A549 (cell line): ENCODE measurements around the gene SERPINE2.

ENCODE experiments used
- ESRRA ChIP-seq: fragments of 150-350 bp; IDR thresholded peaks from 2 replicates; pipeline ENCODE4 v1.6.1; 2014; ENCODE audit warnings: mild to moderate bottlenecking, low read length, borderline replicate concordance
- HOXB5 ChIP-seq: fragments of 250-450 bp; sonication (Bioruptor Pico); IDR thresholded peaks from 2 replicates; pipeline ENCODE4 v1.5.0; 2020; ENCODE audit warnings: mild to moderate bottlenecking, moderate library complexity
- MAX ChIP-seq: IDR thresholded peaks from 2 replicates; pipeline ENCODE4 v1.6.1; 2012

DNA sequence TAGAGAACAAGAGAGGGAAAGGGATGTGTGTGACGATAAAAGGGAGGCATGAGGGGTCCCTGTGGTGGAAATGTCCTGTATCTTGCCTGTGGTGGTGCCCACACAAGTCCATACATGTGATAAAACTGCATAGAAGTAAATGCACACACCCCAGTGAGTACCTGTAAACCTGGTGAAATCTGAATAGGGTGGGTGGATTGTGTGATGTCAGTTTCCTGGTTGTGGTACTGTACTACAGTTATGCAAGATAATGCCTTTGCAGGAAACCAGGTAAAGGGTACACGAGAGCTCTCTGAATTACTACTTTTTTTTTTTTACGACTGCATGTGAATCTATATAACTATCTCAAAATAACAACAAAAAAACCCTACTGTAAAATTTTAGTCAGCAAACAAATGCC is 22.1 kb downstream of the SERPINE2 start:
- no peak for TF ChIP-seq ESRRA
- no peak for TF ChIP-seq HOXB5 (CRISPR knock-in tag)
- no peak for TF ChIP-seq MAX
